ENCODE measurements around the gene APOC1. TPM values are rescaled to one million over a fixed set of nuclear protein-coding genes. Genes with fewer than 3 reads are reported as not detected.

The APOC1 gene
- total RNA-seq, 1 experiment from 2014 or later, result 31.1 TPM

DNA sequence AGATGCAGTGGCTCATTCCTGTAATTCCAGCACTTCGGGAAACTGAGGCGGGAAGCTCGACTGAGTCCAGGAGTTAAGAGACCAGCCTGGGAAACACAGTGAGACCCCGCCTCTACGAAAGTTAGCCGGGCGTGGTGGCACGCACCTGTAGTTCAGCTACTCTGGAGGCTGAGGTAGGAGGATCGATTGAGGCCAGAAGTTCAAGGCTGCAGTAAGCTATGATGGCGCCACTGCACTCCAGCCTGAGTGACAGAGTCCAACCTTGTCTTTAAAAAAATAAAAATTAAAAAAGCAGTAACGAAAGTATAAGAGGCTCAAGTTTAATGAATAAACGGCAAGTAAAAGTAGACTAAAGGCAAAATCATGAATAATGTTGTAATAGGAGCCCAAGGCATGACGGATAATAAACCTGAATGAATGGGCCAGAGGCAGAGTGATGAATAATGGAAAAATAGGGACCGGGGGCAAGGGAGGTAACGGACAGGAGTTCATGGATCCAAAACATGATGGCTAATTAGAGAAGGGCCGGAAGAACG, 24.5 kb upstream of the APOC1 start:
- peaks cover 9% of the 10 kb centered on the region for H4K20me1 ChIP-seq (ENCODE audit: insufficient read depth)

DNA sequence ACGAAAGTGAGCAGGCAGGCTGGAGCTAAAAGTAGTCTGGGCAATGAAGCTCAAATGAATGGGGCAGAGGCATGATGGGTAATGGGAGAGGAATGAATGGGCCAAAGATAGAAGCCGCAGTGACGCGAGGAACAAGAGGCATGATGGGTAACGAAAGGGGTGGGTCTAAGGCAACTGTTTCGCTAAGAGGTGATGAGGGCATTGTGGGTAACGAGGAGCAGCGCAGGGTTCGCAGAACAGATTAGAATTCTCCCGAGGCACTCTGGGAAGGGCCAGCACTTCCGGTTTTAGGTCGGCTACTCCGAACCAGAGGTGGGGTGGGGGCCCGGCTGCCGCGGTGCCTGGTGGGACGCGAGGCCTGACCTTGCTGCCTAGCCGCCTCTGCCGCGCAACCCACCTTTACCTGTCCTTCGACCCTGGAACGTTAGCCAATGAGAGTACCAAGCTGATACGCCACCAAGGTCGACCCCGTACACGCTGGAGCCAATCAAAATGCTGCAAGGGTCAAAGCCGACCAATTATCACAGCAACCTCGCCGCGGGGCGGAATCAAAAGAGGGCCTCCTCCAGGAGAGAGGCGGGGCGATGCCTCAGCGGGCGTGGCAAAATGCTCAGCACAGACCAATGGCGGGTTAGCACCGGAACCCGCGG, 23.9 kb upstream of the APOC1 start:
- peaks cover 22% of the 10 kb centered on the region for H3K4me1 ChIP-seq (replicated peaks; ENCODE audit: insufficient read depth)
- peaks cover 23% of the 10 kb centered on the region for H3K36me3 ChIP-seq (ENCODE audit: low read depth)
- intact Hi-C loops (cut with micrococcal nuclease; ENCODE audit: unreplicated experiment), result loop anchor here (1.0 to 2.0 kb wide), 6 partner anchors 14 to 319 kb away; partner anchors contain the start of gene BCAM
- H3F3A ChIP-seq (ENCODE audit: insufficient read depth, low read depth), result peaks cover 35% of the 10 kb centered on the region
- no TSS peak for BruUV-seq (replicated peaks)
- no peaks in the 10 kb centered on the region for H3K9me3 ChIP-seq (ENCODE audit: insufficient read depth, low read depth)
- ChIA-PET CTCF (interaction anchor here (0.6 to 0.7 kb wide), 2 partner anchors 185 to 255 kb away, joined by 3 to 5 read pairs; no protein-coding TSS in a partner anchor), POLR2A (ENCODE audit: unreplicated experiment) (interaction anchor here (0.5 to 1.3 kb wide), 16 partner anchors 32 to 827 kb away, joined by 3 to 11 read pairs (median 4); partner anchors contain the start of genes NECTIN2 and PVR)
- H2AFZ ChIP-seq, result peak overlapping the region; percentile 84
- peaks cover 9% of the 10 kb centered on the region for H4K20me1 ChIP-seq (ENCODE audit: insufficient read depth)
- no peaks in the 10 kb centered on the region for H3K27me3 ChIP-seq (ENCODE audit: insufficient read depth, low read depth)
- DNase-seq, result peak; percentile 100
- H3K9me2 ChIP-seq (ENCODE audit: insufficient read depth), result no peaks in the 10 kb centered on the region
- H3K4me3 ChIP-seq, result peak overlapping the region; percentile 61
- H3K79me2 ChIP-seq (ENCODE audit: low read depth), result peaks cover 40% of the 10 kb centered on the region
- H3K4me2 ChIP-seq, result peak overlapping the region; percentile 95
- TF ChIP-seq, protein P1, sequence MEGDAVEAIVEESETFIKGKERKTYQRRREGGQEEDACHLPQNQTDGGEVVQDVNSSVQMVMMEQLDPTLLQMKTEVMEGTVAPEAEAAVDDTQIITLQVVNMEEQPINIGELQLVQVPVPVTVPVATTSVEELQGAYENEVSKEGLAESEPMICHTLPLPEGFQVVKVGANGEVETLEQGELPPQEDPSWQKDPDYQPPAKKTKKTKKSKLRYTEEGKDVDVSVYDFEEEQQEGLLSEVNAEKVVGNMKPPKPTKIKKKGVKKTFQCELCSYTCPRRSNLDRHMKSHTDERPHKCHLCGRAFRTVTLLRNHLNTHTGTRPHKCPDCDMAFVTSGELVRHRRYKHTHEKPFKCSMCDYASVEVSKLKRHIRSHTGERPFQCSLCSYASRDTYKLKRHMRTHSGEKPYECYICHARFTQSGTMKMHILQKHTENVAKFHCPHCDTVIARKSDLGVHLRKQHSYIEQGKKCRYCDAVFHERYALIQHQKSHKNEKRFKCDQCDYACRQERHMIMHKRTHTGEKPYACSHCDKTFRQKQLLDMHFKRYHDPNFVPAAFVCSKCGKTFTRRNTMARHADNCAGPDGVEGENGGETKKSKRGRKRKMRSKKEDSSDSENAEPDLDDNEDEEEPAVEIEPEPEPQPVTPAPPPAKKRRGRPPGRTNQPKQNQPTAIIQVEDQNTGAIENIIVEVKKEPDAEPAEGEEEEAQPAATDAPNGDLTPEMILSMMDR (conservative IDR thresholded peaks at IDR 0.05), result no peak
- TF ChIP-seq EZH2 (IDR thresholded peaks at IDR 0.05; ENCODE audit: low read depth), result no peak
- H3K27ac ChIP-seq, result peak overlapping the region; percentile 75

More for the DNA sequence above, 24.5 kb upstream of the APOC1 start:
- CTCF ChIA-PET, result interaction anchor here (0.6 kb wide), 1 partner anchor 186 kb away, joined by 5 read pairs; no protein-coding TSS in a partner anchor
- intact Hi-C loops (cut with micrococcal nuclease; ENCODE audit: unreplicated experiment), result loop anchor here (1.0 to 2.0 kb wide), 5 partner anchors 43 to 319 kb away; partner anchors contain the start of gene BCAM
- Histone ChIP-seq H3K4me2 (peak overlapping the region; percentile 95), H3F3A (ENCODE audit: insufficient read depth, low read depth) (peaks cover 32% of the 10 kb centered on the region), H3K79me2 (ENCODE audit: low read depth) (peaks cover 38% of the 10 kb centered on the region), H3K9me3 (ENCODE audit: insufficient read depth, low read depth) (no peaks in the 10 kb centered on the region), H3K27ac (peak overlapping the region; percentile 75), H3K36me3 (ENCODE audit: low read depth) (peaks cover 23% of the 10 kb centered on the region), H2AFZ (peak overlapping the region; percentile 84), H3K27me3 (ENCODE audit: insufficient read depth, low read depth) (no peaks in the 10 kb centered on the region), H3K4me3 (peak overlapping the region; percentile 61), H3K4me1 (replicated peaks; ENCODE audit: insufficient read depth) (peaks cover 22% of the 10 kb centered on the region), H3K9me2 (ENCODE audit: insufficient read depth) (no peaks in the 10 kb centered on the region)
- POLR2A ChIA-PET (ENCODE audit: unreplicated experiment), result interaction anchor here (0.5 to 1.3 kb wide), 14 partner anchors 31 to 828 kb away, joined by 3 to 11 read pairs (median 4); partner anchors contain the start of genes NECTIN2 and PVR
- TSS peak; percentile 87 for BruUV-seq (replicated peaks)
- DNase-seq, result no peak
- TF ChIP-seq EZH2 (IDR thresholded peaks at IDR 0.05; ENCODE audit: low read depth), result no peak
- TF ChIP-seq, protein P1 (conservative IDR thresholded peaks at IDR 0.05), result no peak

DNA sequence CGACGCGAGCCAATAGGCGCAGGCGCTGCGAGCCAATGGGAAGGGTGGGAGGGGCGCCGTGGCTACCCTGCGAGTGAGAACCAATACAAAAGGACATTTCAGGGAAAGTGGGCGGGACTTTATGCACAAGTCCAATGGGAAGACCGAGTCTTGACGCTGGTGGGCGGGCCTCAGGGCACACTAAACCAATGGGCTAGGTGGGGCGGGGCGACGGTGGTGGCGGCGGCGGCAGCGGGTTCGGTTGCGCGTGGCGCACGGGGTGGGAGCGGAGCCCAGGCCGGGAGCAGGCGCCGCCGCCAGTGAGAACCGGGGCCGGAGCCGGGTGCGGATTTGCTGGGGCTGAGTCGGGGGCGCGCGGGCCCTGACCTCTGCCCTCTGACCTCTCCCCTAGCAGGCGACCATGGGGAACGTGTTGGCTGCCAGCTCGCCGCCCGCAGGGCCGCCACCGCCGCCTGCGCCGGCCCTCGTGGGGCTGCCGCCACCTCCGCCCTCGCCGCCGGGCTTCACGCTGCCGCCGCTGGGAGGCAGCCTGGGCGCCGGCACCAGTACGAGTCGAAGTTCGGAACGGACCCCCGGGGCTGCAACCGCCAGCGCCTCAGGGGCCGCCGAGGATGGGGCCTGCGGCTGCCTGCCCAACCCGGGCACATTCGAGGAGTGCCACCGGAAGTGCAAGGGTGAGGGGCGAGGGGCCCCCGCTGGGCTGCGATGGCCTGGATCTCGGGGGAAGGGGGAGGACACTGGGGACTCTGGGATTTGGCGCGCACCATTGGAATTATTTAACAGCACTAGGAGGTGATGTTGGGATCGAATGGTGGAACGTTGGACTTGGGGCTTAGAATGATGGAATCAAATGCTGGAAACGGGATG, 23.2 kb upstream of the APOC1 start, which contains the start of gene TOMM40:
TSS of gene TOMM40 (plus strand) at position 239 of the 867 bp plus-strand sequence. CDS start at position 401, 162 bp downstream.
- Histone ChIP-seq H4K20me1 (ENCODE audit: insufficient read depth) (peaks cover 16% of the 10 kb centered on the region), H3K9me2 (ENCODE audit: insufficient read depth) (no peaks in the 10 kb centered on the region), H3F3A (ENCODE audit: insufficient read depth, low read depth) (peaks cover 35% of the 10 kb centered on the region), H3K4me3 (peak within 1 kb of the TSS; percentile 93), H3K27ac (peak within 1 kb of the TSS; percentile 75), H3K79me2 (ENCODE audit: low read depth) (peaks cover 42% of the 10 kb centered on the region), H3K9me3 (ENCODE audit: insufficient read depth, low read depth) (no peaks in the 10 kb centered on the region), H3K27me3 (ENCODE audit: insufficient read depth, low read depth) (no peaks in the 10 kb centered on the region), H3K36me3 (ENCODE audit: low read depth) (peaks cover 29% of the 10 kb centered on the region), H2AFZ (peak within 1 kb of the TSS; percentile 84), H3K4me2 (peak within 1 kb of the TSS; percentile 100), H3K4me1 (replicated peaks; ENCODE audit: insufficient read depth) (peaks cover 22% of the 10 kb centered on the region)
- ChIA-PET POLR2A (ENCODE audit: unreplicated experiment) (interaction anchor here (0.5 to 1.3 kb wide), 3 partner anchors 46 to 779 kb away, joined by 3 to 11 read pairs (median 3); partner anchors contain the start of gene NECTIN2), CTCF (interaction anchor here (0.7 kb wide), 1 partner anchor 255 kb away, joined by 3 read pairs; no protein-coding TSS in a partner anchor)
- no peak for TF ChIP-seq EZH2 (IDR thresholded peaks at IDR 0.05; ENCODE audit: low read depth)
- TF ChIP-seq, protein P1 (conservative IDR thresholded peaks at IDR 0.05), result no peak
- BruUV-seq (replicated peaks), result no TSS peak
- no peak for DNase-seq
- intact Hi-C loops (cut with micrococcal nuclease; ENCODE audit: unreplicated experiment), result loop anchor here (1.0 to 2.0 kb wide), 3 partner anchors 15 to 112 kb away; partner anchors contain the start of gene BCAM

Data from PC-9 (cell line).